ENCODE measurements around the gene PRKCA. TPM values are rescaled to one million over a fixed set of nuclear protein-coding genes. Genes with fewer than 3 reads are reported as not detected.

Gene PRKCA
- polyA plus RNA-seq, 1 donor, result 24.4 TPM

DNA sequence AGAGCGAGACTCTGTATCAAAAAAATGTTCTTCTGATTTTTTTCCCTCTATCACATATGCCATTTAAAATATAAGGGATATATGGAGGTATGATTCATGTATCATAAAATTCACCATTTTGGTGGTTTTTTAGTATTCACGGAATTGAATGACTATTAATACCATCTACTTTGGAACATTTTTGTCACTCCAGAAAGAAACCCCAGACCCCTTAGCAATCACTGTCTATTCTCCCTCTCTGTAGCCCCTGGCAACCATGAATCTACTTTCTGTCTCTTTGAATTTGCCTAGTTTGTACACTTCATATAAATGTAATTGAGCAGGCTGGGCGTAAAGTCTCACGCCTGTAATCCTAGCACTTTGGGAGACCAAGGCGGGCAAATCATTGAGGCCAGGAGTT, 75.9 kb downstream of the PRKCA start:
- WGBS (ENCODE audit: insufficient coverage, low lambda C conversion rate), result 100% methylated on average over 1 of the region's 5 CpGs
- DNase-seq, result no peak
- Histone ChIP-seq H3K27ac (ENCODE audit: low read length) (no peak overlapping the region), H3K27me3 (ENCODE audit: control insufficient read depth, insufficient read depth, low read length) (no peaks in the 10 kb centered on the region), H3K36me3 (ENCODE audit: control insufficient read depth, insufficient read depth, low read length) (no peaks in the 10 kb centered on the region), H3K4me1 (ENCODE audit: control insufficient read depth, insufficient read depth, low read length) (peaks cover 26% of the 10 kb centered on the region), H3K9me3 (ENCODE audit: control insufficient read depth, low read depth, low read length) (no peaks in the 10 kb centered on the region), H3K4me3 (ENCODE audit: low read length) (no peak overlapping the region)

DNA sequence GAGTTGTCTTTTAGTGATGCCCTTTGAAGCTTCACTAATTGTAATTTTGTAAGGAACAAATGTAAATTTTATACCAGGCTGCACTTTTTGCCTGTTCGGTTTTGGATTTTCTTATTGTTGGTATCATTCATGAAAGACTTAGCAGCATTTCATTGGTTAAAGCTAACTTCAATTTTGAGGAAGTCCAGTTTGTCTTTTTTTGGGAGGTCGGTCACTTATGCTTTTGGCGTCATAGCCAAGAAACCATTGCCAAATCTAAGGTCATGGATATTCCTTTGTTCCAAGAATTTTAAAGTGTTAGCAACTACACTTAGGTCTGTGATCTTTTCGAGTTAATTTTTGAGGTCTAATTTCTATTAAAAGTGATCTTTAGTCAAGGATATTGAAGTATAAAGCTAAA, 77.1 kb downstream of the PRKCA start:
- Histone ChIP-seq H3K27me3 (ENCODE audit: control insufficient read depth, insufficient read depth, low read length) (no peaks in the 10 kb centered on the region), H3K4me3 (ENCODE audit: low read length) (no peak overlapping the region), H3K27ac (ENCODE audit: low read length) (no peak overlapping the region), H3K36me3 (ENCODE audit: control insufficient read depth, insufficient read depth, low read length) (no peaks in the 10 kb centered on the region), H3K9me3 (ENCODE audit: control insufficient read depth, low read depth, low read length) (no peaks in the 10 kb centered on the region), H3K4me1 (ENCODE audit: control insufficient read depth, insufficient read depth, low read length) (peaks cover 17% of the 10 kb centered on the region)
- DNase-seq, result no peak
- WGBS (ENCODE audit: insufficient coverage, low lambda C conversion rate), result 86% methylated on average over 4 of the region's 4 CpGs

DNA sequence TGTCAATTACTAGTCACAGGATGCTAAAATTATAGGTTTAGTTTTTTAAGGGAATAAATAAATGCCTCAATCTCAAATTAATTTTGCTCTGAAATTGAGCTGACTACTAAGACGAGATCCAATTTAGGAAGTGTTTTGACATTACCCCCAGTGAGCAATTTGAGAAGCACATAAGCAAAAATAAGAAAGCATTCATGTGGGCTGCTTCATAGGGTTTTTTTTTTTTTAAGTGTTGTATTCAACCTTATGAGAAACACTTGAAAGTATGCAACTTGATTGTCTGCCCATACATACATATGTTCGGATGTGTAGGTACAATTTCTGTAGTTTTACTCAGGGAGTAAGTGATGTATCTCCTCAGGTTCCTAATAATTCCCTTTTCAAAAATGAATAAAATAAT, 77.6 kb downstream of the PRKCA start:
- no peak overlapping the region for H3K27ac ChIP-seq (ENCODE audit: low read length)
- H3K27me3 ChIP-seq (ENCODE audit: control insufficient read depth, insufficient read depth, low read length), result no peaks in the 10 kb centered on the region
- H3K4me1 ChIP-seq (ENCODE audit: control insufficient read depth, insufficient read depth, low read length), result peaks cover 13% of the 10 kb centered on the region
- H3K4me3 ChIP-seq (ENCODE audit: low read length), result no peak overlapping the region
- no peak for DNase-seq
- H3K36me3 ChIP-seq (ENCODE audit: control insufficient read depth, insufficient read depth, low read length), result no peaks in the 10 kb centered on the region
- WGBS (ENCODE audit: insufficient coverage, low lambda C conversion rate), result 100% methylated on average over 1 of the region's 2 CpGs
- H3K9me3 ChIP-seq (ENCODE audit: control insufficient read depth, low read depth, low read length), result no peaks in the 10 kb centered on the region

DNA sequence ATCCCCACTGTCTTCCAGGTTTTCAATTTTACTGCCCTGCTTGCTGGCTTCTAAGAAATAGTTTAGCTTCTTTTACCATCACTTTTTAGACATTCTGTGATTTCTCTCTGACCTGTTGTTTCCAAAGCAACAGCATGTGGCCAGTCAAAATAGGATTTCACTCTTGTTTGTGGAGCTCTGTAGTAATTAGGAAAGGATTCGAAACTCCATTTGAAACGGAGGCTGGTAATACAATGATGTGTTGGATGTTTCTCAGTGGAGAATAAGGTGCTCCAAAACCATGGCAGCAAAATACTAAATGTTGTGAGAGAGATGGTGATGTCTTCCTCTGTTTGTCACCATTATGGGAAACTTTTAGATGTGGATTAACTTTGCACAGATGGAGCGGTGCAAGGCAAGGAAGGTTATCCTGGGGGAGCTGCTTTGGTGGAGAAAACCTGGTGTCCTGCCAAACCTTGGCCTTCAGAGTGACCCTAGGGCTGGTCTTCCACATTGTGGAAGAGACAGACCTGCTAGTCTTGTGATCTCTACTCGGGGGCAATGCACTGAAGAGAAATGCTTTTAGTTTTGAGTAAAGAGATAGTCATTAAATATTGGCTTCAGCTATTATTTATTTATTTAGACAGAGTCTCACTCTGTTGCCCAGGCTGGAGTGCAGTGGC, 79.4 kb downstream of the PRKCA start:
- H3K4me3 ChIP-seq (ENCODE audit: low read length), result no peak overlapping the region
- H3K27ac ChIP-seq (ENCODE audit: low read length), result no peak overlapping the region
- H3K36me3 ChIP-seq (ENCODE audit: control insufficient read depth, insufficient read depth, low read length), result no peaks in the 10 kb centered on the region
- H3K9me3 ChIP-seq (ENCODE audit: control insufficient read depth, low read depth, low read length), result no peaks in the 10 kb centered on the region
- H3K4me1 ChIP-seq (ENCODE audit: control insufficient read depth, insufficient read depth, low read length), result peaks cover 7% of the 10 kb centered on the region
- DNase-seq, result no peak
- no peaks in the 10 kb centered on the region for H3K27me3 ChIP-seq (ENCODE audit: control insufficient read depth, insufficient read depth, low read length)
- no CpG with 5 or more reads among the region's 4 CpGs for WGBS (ENCODE audit: insufficient coverage, low lambda C conversion rate)

DNA sequence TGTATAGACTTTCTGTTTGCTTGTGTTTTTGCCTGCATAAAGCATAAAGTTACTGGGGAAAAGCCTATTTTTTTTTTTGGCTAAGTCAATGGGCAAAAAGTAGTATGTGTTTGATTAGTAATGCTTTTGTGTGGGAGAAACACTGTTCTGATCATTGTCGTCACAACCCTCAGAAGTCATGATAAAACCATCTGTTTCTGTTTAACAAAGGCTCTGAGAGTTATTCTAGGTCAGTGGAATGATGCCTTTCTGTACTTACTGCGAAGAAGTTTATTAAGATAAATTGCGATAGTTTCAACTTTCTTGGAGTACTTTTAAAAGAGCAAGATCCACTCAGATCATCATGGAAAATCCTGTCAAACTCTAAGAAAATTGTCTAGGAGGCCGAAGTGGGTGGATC, 80.9 kb downstream of the PRKCA start:
- no peak overlapping the region for H3K4me3 ChIP-seq (ENCODE audit: low read length)
- no peak overlapping the region for H3K27ac ChIP-seq (ENCODE audit: low read length)
- H3K36me3 ChIP-seq (ENCODE audit: control insufficient read depth, insufficient read depth, low read length), result no peaks in the 10 kb centered on the region
- no CpG with 5 or more reads among the region's 4 CpGs for WGBS (ENCODE audit: insufficient coverage, low lambda C conversion rate)
- peaks cover 16% of the 10 kb centered on the region for H3K4me1 ChIP-seq (ENCODE audit: control insufficient read depth, insufficient read depth, low read length)
- H3K9me3 ChIP-seq (ENCODE audit: control insufficient read depth, low read depth, low read length), result no peaks in the 10 kb centered on the region
- no peaks in the 10 kb centered on the region for H3K27me3 ChIP-seq (ENCODE audit: control insufficient read depth, insufficient read depth, low read length)
- no peak for DNase-seq

DNA sequence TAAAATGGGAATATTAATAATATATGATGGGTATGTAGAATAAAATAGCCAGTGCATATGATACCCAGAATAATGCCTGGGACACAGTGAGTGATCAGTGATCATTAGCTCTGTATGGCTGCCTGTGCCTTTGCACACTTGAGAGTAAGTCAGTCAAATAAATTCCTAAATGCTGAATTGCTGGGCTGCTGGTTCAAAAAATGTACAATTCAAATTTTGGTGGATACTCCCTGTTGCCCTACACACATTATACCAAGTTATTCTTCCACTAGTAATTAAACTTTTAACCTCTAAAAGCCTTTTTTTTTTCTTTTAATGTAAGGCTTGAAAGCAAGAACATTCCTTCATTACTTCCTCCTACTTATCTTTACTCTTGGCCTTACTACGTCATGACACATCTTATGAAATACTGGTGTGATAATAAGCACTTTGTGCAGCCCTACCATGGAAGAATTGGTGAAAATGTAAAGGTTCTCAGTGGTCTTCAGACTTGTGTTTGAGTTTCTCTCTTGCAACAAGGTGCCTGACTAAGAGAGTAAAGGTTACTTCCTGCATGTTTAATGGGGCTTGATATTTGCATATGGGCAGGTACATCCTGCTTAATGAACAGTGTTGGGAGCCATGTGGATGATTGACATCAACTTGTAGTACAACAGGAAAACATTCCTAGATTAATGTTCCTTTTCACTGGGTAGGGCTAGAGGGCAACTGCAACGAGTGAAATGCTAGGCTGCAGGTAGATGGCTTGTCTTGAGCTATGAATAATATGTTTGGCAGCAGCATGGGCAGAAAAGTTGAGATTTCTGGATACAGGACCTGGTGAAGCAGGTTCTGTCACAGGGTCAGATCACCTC, 84.3 kb downstream of the PRKCA start:
- Histone ChIP-seq H3K9me3 (ENCODE audit: control insufficient read depth, low read depth, low read length) (no peaks in the 10 kb centered on the region), H3K4me3 (ENCODE audit: low read length) (no peak overlapping the region), H3K4me1 (ENCODE audit: control insufficient read depth, insufficient read depth, low read length) (peaks cover 16% of the 10 kb centered on the region), H3K36me3 (ENCODE audit: control insufficient read depth, insufficient read depth, low read length) (peaks cover 12% of the 10 kb centered on the region), H3K27ac (ENCODE audit: low read length) (peak overlapping the region; percentile 78), H3K27me3 (ENCODE audit: control insufficient read depth, insufficient read depth, low read length) (no peaks in the 10 kb centered on the region)
- DNase-seq, result peak; percentile 84 to 95
- WGBS (ENCODE audit: insufficient coverage, low lambda C conversion rate), result no CpG with 5 or more reads among the region's 2 CpGs

DNA sequence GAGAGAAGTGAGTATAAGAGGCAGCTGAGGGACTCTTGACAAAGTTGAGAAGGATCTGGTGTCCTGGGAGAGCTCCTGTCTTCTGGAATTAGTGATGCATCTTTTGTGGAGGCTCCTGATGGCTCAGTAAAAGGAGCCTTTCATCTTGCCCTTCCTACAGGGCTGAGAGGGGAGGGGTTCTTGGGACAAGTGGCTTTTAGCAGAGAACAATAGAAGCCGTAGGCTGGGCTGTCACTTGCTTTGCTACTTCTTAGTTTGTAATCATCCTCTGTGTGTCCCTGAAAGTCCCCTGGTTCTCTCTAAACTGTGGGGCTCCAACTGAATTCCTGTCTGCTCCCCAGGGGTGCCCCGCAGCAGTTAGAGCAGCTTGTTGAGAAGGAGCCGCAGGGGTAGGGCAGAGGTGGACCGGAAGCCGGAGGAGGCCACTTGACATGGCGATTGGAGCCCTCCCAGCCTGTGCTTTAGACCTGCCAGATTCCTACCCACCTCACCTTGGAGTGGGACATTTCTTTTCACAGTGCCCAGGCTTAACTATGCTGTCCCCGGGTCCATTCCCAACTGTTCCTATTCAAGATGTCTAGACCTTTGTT, 85.1 kb downstream of the PRKCA start:
- no peaks in the 10 kb centered on the region for H3K27me3 ChIP-seq (ENCODE audit: control insufficient read depth, insufficient read depth, low read length)
- no peak for DNase-seq
- peaks cover 16% of the 10 kb centered on the region for H3K4me1 ChIP-seq (ENCODE audit: control insufficient read depth, insufficient read depth, low read length)
- H3K27ac ChIP-seq (ENCODE audit: low read length), result peak overlapping the region; percentile 78
- no peak overlapping the region for H3K4me3 ChIP-seq (ENCODE audit: low read length)
- H3K9me3 ChIP-seq (ENCODE audit: control insufficient read depth, low read depth, low read length), result no peaks in the 10 kb centered on the region
- H3K36me3 ChIP-seq (ENCODE audit: control insufficient read depth, insufficient read depth, low read length), result peaks cover 12% of the 10 kb centered on the region
- no CpG with 5 or more reads among the region's 7 CpGs for WGBS (ENCODE audit: insufficient coverage, low lambda C conversion rate)

DNA sequence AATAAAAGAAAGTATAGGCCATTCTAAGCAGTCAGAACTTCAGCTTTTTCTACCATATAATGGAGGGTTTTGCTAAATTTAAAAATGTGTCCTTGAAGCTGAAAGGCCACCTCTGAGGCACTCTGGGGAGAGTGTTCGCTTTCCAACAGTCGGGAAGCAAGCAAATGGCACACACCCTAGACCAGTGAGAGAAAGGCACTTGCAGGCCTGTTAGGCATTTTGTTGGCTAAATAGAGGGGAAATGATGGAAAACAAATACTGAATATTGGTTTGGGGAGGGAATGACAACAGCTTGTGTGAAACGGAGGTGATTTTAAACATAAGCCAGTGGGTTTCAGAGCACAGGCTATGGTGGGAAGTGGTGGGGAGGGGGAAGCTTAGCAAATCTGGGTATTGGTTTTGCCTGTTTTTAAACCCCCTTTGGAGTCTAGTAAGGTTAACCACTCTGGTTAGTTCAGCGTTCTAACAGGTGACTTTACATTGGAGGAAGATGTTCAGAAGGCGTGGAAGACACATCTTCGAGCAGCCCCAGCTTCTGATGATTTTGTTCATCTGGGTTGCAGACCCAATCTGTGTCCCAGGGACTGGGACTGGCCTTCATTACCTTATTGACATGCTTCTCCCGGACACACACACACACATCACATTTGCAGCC, 90.5 kb downstream of the PRKCA start:
- no peaks in the 10 kb centered on the region for H3K9me3 ChIP-seq (ENCODE audit: control insufficient read depth, low read depth, low read length)
- H3K36me3 ChIP-seq (ENCODE audit: control insufficient read depth, insufficient read depth, low read length), result peaks cover 14% of the 10 kb centered on the region
- peaks cover 4% of the 10 kb centered on the region for H3K4me1 ChIP-seq (ENCODE audit: control insufficient read depth, insufficient read depth, low read length)
- no CpG with 5 or more reads among the region's 7 CpGs for WGBS (ENCODE audit: insufficient coverage, low lambda C conversion rate)
- no peaks in the 10 kb centered on the region for H3K27me3 ChIP-seq (ENCODE audit: control insufficient read depth, insufficient read depth, low read length)
- no peak for DNase-seq
- H3K27ac ChIP-seq (ENCODE audit: low read length), result no peak overlapping the region
- no peak overlapping the region for H3K4me3 ChIP-seq (ENCODE audit: low read length)

DNA sequence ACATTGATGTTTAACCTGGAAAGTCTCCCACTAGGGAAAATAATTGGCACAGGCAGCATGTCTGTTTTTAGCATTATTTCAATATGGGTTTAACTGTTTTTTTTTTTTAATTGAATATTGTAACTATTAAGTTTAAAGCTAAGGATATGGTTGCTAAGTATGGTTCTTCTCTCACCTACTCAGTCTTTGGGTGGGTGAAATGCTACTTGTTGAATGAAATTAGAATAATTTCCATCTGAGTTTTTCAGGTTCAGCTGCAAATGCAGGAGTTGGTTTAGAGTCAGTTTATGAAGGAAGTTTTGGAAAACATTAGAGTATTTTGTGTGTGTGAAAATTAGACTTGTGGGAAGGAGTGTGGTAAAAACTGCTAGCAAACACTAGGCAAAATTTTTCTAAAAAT, 93.5 kb downstream of the PRKCA start:
- no peak for DNase-seq
- no peak overlapping the region for H3K4me3 ChIP-seq (ENCODE audit: low read length)
- H3K27ac ChIP-seq (ENCODE audit: low read length), result no peak overlapping the region
- no peaks in the 10 kb centered on the region for H3K9me3 ChIP-seq (ENCODE audit: control insufficient read depth, low read depth, low read length)
- H3K36me3 ChIP-seq (ENCODE audit: control insufficient read depth, insufficient read depth, low read length), result peaks cover 6% of the 10 kb centered on the region
- no peaks in the 10 kb centered on the region for H3K27me3 ChIP-seq (ENCODE audit: control insufficient read depth, insufficient read depth, low read length)
- peaks cover 9% of the 10 kb centered on the region for H3K4me1 ChIP-seq (ENCODE audit: control insufficient read depth, insufficient read depth, low read length)

DNA sequence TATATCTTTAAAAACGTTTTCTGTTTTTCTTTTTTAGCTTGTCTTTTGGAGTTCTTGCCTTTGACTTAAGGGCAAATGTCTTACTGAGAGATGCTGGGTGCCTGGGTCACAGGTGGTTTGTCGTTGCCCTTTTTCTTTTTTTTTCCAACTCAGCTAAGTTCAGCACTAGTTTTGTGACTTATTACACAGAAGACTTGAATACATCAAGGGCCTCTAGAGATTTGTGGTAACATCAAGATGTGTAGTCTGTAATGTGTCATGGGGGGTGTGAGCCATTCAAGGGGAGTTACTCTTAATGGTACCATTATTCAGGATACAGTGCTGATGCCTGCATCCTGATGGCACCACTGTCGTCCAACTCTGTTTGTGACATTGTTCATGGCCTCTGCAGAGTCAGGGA, 95.1 kb downstream of the PRKCA start:
- DNase-seq, result no peak
- whole genome bisulfite sequencing (ENCODE audit: insufficient coverage, low lambda C conversion rate), result 80% methylated on average over 1 of the region's 3 CpGs
- peaks cover 9% of the 10 kb centered on the region for H3K4me1 ChIP-seq (ENCODE audit: control insufficient read depth, insufficient read depth, low read length)

More for the DNA sequence above, 95.1 kb downstream of the PRKCA start:
- Histone ChIP-seq H3K27me3 (ENCODE audit: control insufficient read depth, insufficient read depth, low read length) (no peaks in the 10 kb centered on the region), H3K27ac (ENCODE audit: low read length) (no peak overlapping the region), H3K9me3 (ENCODE audit: control insufficient read depth, low read depth, low read length) (no peaks in the 10 kb centered on the region), H3K36me3 (ENCODE audit: control insufficient read depth, insufficient read depth, low read length) (peaks cover 2% of the 10 kb centered on the region), H3K4me3 (ENCODE audit: low read length) (no peak overlapping the region)

Measured in large intestine (tissue), 3 donors.